ENCODE measurements around the gene MGRN1. TPM values are rescaled to one million over a fixed set of nuclear protein-coding genes. Genes with fewer than 3 reads are reported as not detected.

The MGRN1 gene
- polyA plus RNA-seq, 3 donors: 35.5 to 42.6 (median 35.8) TPM

GRCh38 chr16:4694642-4695451 lies 70.2 kb downstream of the MGRN1 start:
- no peak for DNase-seq (ENCODE audit: low read depth in 3 of 3, low spot score in 2 of 3)

- DNase-seq (ENCODE audit: low read depth in 3 of 3, low spot score in 2 of 3): no peak
Measured at GRCh38 chr16:4695473-4696171, 71.0 kb downstream of the MGRN1 start.

GRCh38 chr16:4696172-4696904 lies 71.7 kb downstream of the MGRN1 start:
- DNase-seq (ENCODE audit: low read depth in 3 of 3, low spot score in 2 of 3): no peak

DNA sequence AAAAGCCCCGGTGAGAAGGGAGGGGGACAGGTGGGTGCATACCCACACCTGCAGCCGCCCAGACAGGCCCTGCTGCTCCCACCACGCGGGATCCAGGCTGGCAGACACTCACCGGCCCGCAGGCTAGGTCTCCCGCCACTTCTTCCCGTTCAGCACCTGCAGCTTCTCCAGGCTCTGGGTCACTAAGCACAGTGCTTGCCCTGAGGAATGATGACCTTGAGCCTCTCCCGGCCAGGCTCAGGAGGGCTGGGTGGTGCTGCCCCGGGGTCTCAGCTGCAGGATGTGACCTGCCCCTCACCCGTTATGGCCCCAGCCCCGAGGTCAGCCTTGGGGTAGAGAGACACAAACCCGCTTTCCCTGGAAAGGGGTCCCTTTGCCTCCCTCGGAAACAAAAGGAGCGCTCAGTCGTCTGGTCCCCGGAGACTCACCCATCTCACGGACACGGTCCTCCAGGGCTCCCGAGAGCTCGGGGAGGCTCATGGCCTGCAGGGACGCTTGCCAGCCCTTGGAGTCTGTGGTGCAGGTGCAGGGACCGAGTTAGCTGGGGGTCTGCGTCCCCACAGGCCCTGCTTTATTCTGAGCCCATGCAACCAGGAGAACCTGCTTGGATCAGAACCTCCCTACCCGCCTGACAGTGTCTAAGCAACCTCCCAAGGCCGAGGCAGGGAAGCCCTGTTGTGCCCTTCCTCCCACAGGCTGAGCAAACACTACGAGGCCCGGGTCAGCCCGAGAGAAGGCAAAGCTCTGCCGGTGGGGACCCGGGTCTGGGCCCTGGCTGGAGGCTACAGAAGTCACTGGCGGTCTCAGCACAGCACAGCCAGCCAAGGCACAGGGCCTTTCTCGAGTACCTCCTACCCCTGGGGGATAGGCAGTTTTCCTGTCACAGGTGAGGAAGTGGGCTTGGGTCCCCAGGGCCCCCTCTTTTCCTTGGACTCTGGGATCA lies 72.5 kb downstream of the MGRN1 start:
- DNase-seq (ENCODE audit: low read depth in 3 of 3, low spot score in 2 of 3): no peak

GRCh38 chr16:4697848-4698291 lies 73.2 kb downstream of the MGRN1 start:
- DNase-seq (ENCODE audit: low read depth in 3 of 3, low spot score in 2 of 3): no peak

- DNase-seq (ENCODE audit: low read depth in 3 of 3, low spot score in 2 of 3): no peak
Measured at GRCh38 chr16:4698321-4699045, 73.9 kb downstream of the MGRN1 start.

- DNase-seq (ENCODE audit: low read depth in 3 of 3, low spot score in 2 of 3): no peak
Measured at GRCh38 chr16:4699046-4699556, 74.5 kb downstream of the MGRN1 start.

- DNase-seq (ENCODE audit: low read depth in 3 of 3, low spot score in 2 of 3): no peak
Measured at GRCh38 chr16:4700380-4700996, 75.9 kb downstream of the MGRN1 start.

DNA sequence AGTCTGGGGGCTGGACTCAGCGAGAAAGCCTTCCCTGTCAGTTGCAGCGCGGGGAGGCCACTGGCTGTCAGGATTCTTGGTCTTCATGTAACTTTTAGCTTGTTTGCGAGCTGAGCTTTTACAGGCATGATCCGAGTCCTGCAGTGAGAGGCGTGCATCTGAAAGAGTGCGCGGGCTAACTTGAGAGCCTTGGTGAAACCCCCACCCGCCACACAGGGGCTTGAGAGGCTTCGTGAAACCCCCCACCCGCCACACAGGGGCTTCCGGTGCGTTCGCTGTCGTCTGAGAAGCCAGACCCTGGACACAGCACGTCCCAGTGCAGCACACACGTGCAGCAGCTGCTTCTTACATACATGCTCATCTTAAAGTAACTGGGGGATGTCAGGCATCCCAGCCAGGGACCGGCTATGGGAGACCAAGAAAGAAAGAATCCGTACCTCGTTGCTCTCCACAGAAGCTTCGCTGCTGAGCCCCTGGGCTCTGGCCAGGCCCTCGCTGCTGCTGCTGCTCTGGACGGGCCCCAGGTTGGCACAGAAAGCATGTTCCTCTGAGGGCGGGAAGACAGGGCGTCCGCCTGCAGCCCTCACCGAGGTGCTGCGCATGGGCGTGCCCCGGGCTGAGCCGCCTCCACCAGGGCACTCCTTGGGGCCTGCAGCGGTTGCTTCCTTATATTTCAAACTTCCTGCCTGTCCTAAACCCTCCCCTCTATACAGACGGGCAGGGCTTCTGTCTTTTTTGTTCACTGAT lies 76.5 kb downstream of the MGRN1 start:
- no peak for DNase-seq (ENCODE audit: low read depth in 3 of 3, low spot score in 2 of 3)

- no peak for DNase-seq (ENCODE audit: low read depth in 3 of 3, low spot score in 2 of 3)
Measured at GRCh38 chr16:4701791-4702465, 77.3 kb downstream of the MGRN1 start.

- DNase-seq (ENCODE audit: low read depth in 3 of 3, low spot score in 2 of 3): no peak
Measured at GRCh38 chr16:4702466-4702808, 77.8 kb downstream of the MGRN1 start.

GRCh38 chr16:4703906-4704305 lies 79.3 kb downstream of the MGRN1 start:
- DNase-seq (ENCODE audit: low read depth in 3 of 3, low spot score in 2 of 3): no peak

GRCh38 chr16:4704491-4704890 lies 79.9 kb downstream of the MGRN1 start:
- no peak for DNase-seq (ENCODE audit: low read depth in 3 of 3, low spot score in 2 of 3)

DNA sequence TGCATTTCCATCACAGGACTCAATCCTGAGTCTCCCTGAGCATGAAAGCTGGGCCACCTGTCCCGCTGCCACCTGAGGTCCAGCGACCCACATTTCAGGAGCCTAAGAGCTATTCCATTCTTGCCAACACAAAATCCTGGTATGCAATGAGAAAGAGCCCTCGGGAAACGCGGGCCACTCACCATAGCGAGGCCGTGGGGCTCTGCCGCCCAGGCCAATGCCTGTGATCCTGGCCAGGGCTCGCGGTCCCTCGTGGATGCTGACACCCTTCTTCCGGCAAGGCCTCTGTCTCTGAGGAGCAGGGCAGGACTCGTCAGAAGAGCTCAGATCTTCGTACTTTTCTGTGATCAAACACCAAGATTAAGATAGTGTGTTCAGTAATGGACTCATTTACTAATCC lies 80.3 kb downstream of the MGRN1 start:
- no peak for DNase-seq (ENCODE audit: low read depth in 3 of 3, low spot score in 2 of 3)

GRCh38 chr16:4706871-4707270 lies 82.2 kb downstream of the MGRN1 start:
- no peak for DNase-seq (ENCODE audit: low read depth in 3 of 3, low spot score in 2 of 3)

GRCh38 chr16:4709481-4709880 lies 84.9 kb downstream of the MGRN1 start:
- no peak for DNase-seq (ENCODE audit: low read depth in 3 of 3, low spot score in 2 of 3)

GRCh38 chr16:4713663-4714501 lies 89.3 kb downstream of the MGRN1 start:
- no peak for DNase-seq (ENCODE audit: low read depth in 3 of 3, low spot score in 2 of 3)
